Bone marrow (tissue), 2 donors: Measurements from ENCODE around the gene RASEF.

ENCODE experiments used
- DNase-seq, 2 donors: peaks; one replicate each; lab custom pipeline; 2025; lab: John Stamatoyannopoulos, UW

Gene RASEF

DNA sequence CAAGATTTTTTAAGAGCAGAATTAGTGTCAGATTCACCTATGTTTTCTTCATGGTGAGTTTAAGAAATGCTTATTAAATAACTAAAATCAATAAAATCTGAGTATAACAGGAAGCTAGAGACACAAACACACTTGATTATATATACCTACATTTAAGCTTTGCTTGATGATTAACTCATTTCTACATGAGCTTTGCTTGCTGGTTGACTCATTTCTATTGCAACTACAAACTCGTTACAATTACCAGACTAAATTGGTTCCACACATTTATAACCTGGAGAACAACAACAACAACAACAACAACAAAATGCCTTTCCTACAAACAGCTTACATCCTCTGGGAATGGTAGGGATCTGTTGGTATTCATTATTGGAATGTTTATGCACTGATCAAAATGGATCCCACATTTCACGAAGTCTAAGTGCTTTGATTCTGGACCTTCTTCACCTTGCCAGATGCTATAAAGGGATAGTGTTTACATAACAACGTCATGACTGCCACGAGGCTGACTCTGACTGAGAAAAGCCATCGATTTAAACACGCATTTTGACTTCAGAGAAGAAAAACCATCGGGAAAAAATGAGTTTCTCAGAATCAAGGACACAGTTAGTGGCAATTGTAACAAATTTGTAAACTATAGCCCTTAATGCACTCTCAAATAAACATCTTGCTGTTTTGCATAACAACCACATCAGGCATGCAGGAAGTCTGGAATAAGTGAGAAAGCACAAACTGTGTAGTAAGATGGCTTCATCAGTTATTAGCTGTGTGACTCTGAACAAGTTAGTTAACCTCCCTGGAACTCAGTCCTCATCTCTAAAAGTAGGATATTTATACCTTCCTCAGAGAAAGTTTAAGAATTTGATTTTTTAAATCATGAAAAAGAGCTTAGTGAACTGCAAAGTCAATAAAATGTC lies 49.8 kb downstream of the RASEF start:
- no peak for DNase-seq

DNA sequence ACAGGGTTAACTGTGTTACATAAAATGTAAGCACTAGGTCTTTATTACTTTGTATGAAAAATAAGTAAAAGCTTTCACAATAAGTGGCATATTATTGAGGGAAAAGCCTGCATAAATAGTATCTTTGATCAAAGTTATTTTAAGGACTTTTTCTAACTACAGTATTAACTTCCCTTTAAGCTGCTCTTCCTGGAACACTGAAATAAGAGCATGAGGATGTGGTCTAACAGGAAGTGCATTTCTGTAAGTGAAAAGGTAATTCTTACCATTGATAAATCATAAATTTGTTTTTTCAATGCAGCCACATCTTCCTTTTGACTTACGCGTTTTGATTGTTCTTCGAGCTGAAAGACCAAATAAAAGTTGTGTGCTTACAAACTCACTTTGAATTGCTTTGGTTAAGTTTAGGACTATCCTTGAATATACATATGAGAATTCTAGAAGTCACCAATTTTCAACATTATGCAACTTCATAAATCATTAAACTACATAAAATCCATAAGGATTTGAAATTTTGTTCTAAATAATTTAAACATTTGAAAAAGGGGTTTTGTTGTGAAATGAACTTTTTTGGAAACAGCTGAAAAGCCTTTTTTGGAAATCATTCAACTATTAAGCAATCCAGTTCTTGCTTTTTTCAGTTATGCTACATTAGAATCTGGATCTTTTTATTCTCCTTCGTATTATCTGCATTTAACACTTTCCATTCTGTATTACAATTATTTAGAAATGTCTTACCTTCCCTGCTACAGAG lies 50.6 kb downstream of the RASEF start:
- no peak for DNase-seq

DNA sequence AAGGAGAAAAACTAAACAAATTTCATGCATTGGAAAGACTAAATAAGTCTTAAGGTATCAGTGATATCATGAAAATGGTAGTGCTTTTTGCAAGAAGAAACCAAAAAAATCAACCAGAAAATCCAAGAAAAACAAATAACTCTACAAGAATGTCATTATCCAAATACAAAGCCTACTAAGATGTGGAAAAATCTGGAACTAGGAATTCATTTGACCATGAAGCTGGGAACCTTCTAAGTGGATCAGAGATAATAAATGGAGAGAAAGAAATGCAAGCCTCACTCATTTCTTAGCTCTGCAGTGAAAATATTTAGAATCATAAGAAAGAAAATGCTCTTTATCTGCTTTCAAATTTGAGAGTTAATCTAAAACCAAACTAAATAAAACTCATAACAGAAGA lies 51.3 kb downstream of the RASEF start:
- DNase-seq = no peak

DNA sequence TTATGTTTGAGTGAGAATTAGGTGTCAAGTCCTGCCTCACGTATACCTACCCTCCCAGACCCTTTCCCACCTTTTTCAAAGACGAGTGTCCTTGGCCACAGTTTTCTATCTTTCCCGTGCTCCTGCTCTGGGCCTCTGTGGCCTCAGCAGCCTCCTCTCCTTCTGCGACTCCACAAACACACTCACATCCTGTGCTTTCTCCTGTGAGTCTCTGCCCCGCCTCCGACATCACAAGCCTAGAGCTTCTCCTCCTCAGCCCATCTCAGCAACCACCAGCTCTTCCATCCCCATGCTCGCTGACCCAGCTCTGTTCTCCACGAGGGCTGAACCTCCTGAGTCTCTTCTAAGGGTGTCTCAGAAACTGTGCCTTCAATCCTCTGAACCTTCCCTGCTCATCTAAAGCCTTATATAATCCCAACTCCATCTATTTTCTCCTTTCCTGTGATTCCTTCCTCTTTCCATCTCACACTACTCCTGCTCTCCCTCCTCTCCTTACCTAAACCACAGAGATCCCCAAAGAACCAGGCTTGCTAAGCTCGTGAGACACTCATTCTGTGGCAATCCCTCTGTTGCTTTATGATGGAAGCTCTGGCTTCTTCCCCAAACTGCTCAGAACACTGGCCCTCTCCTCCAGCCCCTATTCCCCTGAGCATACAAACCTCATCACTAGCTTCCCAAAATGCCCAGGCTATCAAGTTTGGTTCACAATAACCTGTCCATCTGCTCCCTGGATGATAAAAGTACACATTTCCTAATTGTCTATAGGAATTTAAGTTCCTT lies 55.2 kb downstream of the RASEF start:
- no peak for DNase-seq

DNA sequence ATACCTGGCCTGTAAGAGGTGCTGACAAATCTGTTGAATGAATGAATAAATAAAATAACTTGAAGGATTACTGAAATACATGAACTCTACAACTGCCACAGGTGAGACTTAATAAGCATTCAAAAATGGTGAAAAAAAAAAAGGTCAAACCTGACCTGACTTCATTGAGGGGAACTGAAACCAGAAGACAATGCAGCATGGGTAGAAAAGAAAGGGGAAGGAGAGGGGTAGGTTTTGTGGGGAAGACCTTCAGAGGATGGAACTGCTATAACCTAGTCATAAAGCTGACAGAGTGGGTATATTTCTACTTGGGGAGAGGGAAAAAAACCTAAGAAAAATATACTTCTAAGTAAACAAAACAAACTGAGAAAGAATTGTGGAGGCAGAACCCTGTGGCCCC lies 56.6 kb downstream of the RASEF start:
- DNase-seq = no peak

DNA sequence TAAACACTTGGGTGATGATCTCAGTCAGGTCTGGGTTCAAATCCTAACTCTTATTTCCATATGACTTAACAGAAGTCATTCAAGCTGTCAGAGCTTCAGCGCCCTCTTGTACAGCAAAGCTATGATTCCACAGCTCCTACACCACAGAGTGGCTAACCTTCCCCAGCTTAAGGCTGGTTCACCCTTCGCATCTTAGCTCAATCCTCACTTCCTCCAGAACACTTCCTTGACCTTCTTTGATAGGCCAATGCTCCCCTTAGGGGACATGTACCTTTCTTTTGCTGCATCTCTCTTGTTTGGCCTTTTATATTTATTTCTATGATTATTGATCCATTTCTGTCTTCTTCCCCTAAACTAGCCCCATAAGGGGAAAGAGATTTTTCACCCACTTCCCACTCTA lies 57.0 kb downstream of the RASEF start:
- DNase-seq = no peak

DNA sequence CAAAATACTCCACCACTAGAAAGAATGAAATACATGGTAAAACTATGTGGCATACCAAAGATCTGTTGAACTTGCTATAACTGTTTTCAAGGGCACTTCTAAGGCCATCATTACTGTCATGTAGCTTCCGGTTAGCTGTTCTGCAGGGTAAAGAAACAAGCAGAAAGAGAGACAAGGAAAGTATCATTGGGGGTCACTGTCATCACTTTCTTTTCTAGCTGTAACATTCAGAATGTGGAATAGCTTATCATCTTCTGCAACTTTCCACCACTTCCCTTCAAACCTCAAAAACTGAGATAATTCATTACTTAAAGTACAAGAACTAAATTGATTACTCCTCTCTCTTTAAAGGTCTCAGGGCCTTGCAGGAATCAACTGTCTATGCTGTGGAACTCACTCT lies 57.6 kb downstream of the RASEF start:
- DNase-seq = no peak

DNA sequence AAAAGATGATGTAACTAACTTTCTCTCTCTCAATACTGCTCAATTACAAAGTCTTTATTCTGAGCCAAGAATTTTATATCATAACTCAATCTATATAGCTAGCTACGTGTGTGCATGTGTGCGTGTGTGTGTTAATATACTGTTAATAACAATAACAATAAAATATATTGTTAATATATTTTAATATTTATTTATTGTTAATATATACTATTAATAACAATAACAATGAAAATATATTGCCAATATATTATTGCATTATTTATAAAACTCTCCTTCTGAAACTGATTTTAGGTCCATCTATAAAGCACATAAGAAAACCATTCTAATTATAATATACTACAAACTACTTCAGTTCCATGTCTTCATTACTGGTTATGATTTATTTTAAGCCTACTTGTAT lies 60.6 kb downstream of the RASEF start:
- no peak for DNase-seq

DNA sequence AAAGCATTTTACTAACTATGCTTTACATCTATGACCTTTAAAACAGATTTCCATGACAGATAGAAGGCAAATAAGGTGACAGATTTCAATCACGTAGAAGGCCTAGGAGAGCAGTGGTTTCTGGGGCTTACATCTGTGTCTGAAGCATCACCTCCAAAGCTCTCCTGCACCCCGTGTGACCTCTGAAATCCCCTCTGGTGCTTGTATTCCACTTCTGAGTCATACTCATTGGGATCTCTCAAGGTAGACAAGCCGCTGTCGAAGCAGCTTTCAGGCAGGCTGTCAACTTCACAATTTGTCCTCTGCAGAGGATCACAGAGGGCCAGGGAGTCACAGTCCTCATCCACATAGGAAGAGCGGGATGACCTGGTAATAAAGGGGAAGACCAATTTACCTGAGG lies 62.2 kb downstream of the RASEF start:
- DNase-seq = no peak

DNA sequence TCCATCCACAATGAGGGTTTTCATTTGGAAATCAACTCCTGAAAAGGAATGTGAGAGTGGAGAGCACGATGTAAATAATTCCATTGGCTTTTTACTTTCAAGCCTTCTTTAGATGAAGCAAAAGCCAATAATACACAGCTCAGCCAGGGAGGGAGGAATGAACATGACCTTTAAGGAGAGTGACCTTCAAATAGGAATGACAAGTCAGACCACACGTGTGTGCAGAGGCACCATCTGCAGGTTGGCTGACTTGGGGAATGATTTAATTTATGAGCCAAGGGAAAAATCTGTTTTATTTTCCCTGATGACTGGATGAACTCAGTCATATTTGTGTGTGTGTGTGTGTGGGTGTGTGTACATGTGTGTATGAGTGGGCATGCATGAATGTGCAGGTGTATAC lies 64.5 kb downstream of the RASEF start:
- DNase-seq = no peak

DNA sequence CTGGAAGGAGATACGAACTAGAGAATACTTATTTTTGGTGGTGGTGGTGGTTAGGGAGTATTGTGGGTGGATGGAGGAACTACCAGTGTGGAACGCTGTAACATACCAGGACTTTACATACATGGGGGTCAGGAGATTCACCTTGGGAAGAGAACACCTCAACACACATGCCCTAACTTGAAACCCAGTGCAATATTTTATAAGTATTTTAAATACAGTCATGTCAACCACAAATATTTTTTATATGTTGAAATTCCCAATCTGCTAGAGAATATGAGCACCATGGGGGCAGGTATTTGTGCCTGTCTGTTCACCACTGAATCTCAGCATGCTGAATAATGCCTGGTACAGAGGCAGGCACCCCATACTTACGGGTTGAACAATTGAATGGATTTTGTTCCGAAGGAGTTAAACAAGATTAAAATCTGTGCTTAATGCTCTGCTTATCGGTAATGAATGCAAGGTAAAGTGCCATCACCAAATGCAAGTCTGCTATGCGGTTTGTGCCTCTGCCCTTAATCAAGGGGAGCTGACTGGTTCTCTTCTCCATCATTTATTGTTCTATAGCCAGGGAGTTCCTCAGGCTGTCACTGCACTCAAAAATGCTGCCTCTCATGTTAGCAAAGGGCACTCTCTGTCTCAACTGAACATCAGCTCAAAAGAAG lies 65.3 kb downstream of the RASEF start:
- DNase-seq = no peak

DNA sequence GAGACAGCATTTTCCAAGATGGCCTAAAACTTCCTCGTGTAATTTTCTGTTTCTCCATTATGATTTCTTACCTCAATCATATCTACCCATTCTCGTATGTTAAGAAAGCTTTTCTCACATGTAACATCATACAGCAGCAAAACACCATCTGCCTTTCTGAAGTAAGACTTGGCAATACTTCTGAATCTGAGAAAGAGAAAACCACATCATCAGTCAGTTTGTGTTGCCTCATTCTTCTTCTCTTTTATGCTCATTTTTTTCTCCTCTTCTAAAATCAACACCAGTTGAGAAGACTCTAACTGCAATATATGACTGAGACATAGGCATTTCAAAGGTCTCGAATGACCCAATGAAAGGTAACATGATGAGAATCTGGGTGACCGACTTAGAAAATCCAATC lies 66.0 kb downstream of the RASEF start:
- no peak for DNase-seq

DNA sequence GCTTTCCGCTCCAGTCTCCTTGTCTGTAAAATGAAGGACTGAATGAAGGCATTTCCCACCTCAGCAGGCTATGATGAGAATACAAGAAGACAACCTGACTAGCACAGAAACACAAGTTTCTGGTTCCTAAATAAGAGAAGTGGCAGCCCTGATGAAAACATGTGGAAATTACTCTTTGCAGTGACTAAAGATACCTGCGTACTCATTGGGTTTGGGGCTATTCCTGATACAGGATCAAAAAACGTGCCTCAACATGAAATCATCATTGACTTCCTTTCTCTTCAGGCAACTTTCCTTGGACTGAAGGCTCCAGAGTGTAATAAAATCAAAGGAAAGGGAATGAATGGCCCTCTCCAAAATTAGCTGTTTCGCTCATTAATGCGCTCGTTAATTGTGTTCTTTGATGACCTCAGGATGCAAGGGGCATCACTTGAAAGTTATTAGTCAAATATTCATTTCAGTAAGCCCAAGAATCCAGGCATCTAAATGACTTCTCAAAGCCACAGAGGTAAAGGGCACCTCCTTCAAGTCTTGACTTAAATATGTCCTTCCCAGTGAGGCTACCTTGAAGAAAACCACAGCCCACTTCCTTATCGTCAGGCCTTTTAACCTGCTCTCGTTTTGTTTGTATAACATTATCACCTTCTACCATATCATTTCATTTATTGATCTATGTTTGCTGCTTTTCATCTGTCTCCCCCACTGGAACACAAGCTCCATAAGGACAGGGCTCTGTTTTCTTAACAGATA lies 68.9 kb downstream of the RASEF start:
- DNase-seq = no peak

DNA sequence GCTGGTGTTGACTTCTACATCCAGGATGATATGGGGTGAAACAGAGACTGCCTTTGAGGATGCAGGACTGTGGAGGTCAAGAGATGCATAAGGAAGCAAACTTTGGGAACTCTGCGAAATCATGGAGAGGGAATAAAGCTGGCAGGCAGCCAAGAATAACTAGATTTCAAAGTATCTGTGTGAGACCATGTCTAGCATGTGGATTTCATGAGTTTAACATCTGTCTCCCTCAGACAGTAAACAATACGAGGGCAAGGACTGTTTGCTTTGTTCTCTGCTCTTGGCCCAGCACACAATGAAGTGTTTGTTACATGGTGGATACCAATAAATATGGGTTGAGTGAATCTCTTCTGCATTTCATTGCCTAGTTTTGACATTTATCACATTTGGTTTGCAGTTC lies 71.3 kb downstream of the RASEF start:
- no peak for DNase-seq

DNA sequence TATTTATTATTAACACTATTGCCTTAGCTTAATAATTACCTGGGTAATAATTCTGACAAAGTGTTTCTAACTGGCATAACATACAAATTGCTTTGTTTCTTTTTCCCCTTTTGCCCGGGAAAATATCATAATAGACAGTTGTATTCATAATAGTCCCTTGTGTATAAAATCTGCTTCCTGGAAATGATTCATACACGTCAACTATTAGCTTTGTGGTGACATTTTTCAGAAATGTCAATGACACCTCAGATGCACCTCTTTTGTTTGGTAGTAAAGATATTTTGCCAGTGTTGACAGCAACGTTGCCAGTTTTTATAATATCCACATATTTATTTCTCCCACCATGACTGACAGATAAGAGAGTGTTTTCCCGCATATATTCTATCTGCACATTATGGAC lies 73.0 kb downstream of the RASEF start:
- no peak for DNase-seq

DNA sequence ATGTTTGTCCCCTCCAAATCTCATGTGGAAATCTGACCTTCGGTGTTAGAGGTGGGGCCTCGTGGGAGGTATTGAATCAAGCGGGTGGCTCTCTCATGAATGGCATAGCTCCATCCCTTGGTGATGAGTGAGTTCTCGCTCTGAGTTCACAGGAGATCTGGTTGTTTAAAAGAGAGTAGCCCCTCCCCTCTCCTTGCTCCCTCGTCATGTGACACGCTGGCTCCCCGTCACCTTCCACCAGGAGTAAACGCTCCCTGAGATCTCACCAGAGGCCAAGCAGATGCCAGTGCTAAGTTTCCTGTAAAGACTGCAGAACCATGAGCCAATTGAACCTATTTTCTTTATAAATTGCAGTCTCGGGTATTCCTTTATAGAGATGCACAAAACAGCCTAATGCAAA lies 74.5 kb downstream of the RASEF start:
- no peak for DNase-seq

DNA sequence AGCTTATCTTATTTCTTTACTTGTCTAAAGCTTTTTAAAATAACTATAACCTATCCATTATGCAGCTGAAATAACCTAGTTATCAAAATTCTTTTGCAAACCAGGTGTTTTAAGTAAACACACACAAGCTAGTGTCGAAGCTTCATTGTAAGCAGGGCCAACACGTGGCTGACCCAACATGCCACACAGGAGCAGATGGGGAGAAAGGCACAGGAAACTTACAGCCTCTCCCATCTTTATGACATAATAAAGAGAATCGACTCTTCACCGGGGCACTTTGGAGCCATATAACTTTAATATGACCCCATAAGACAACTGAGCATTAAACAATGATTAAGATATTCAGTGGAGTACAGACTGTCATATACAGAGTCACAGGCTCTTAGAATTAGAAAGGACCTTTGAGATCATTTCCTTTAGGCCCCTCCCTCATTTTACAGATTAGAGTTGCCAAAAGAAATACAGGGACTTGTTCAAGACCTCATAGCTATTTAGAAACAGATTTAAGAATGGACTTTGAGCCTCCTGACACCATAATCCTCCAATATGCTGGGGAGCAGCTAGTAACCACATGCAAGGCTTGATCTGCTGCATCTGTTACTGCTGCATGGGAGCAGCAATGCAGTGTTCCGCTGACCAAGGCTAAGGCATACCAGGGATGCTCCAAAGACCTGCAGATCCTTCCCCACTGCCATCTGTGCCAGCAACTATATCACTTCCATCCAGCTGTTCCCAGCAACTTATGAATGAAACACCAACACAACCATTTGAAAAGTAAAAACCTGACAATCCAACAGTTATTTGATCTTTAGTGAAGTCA lies 75.4 kb downstream of the RASEF start:
- no peak for DNase-seq

DNA sequence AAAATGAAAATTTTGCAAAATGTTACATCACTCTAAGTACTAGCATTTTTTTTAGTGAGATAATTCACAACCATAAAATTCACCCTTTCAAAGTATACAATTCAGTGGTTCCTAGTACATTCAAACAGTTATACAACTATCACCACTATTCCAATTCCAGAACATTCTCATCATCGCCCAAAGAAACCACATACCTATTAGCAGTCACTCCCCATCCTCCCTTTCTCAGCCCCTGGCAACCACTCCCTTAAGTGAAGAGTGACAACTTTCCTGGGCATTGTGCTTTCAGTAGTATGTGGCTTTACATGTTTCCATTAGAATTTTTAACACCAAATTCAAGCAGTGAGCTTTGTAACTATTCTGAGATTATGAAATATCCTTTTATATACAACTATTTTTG lies 81.4 kb downstream of the RASEF start:
- DNase-seq = no peak

DNA sequence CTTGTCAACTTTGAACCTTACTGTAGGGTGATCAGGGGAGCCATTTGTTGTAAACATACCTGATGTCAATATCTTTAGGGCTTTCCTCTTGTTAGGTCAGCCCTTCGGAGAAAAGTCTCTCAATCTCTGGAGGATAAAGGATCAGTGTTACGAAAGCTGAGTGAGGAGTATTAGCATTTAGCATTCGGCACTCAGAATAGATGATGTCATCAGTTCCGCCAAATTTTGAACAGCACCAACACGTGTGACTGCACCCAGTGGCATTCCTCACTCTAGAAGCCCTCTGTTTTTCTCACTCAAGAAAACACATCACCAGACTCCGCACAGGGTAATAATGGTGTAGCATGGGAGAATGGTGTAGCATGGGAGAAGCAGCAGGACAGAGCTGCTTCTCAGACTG lies 87.8 kb downstream of the RASEF start:
- no peak for DNase-seq

DNA sequence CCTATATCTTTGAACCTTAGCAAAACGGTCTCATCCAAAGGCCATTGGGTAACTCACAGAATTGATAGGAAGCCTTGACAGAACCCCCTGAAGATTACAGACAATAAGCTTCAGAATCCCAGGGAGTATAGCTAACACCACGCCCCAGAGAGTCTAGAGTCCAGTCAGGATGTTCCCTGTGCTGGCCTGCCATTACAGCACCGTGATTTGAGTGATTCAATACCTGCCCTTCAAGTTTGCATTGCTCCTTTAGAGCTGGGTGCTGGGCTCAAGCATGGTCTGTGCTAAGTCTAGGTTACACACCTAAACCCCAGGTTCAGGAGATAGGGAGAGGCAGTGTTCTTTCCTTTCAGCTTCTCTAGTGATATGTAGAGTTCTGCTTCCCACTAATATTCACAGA lies 90.5 kb downstream of the RASEF start:
- DNase-seq = no peak

DNA sequence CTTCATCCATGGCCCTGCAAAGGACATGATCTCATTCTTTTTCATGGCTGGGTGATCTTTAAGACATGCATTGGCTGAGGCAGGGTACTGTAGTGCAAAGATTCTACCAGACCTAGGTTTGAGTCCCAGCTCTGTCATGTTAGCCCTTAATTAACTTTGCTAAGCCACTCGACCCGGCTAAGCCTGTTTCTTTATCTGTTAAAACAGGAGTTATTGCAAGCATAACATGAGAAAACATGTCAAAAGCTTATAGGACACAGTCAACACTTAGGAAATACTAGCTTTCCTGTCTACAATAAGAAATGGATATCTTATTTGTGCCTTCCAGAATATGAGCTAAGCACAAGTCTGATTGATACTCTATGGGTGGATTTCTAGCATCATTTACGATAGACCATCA lies 92.6 kb downstream of the RASEF start:
- DNase-seq = no peak
